Stimulated activated CD4-positive, alpha-beta T cell treated with anti-CD3 and anti-CD28 coated beads, Interleukin-2, amount 100 ng/mL, for 48 hours (primary cell): ENCODE results near the gene MYH11.
"Not testable (repeated sequence)": the region's sequence is repeated elsewhere in the genome, so short reads cannot be mapped to it uniquely, and the experiment has no call there.

Experiments
- DNase-seq, 2 donors: peaks; one replicate each; pipeline ENCODE4 v3.0.0-alpha.2; 2020

Gene MYH11

DNA sequence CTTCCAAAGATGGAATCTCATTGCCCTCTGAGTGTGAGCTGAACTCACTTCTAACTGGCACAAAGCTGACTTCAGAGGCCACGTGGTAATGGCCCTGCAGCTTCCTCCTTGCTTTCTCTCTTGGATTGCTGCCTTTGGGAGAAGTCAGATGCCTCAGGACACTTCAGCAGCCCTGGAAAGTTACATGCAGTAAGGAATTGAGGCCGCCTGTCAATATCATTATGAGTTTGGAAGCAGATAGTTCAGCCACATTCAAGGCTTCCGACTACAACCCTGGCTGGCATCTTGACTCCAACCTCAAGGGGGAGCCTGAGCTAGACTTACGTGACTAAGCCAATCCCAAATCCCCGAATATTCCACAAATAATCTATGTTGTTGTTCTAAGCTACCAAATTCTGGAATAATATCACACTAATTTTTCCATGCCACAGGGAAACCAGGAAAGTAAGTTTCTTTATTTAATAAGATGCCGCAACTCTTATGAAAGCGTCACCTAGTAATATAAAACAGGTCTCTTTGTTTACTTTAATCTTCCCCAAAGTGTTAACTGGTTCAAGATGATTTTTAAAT lies 18.0 kb upstream of the MYH11 start:
- no peak for DNase-seq

DNA sequence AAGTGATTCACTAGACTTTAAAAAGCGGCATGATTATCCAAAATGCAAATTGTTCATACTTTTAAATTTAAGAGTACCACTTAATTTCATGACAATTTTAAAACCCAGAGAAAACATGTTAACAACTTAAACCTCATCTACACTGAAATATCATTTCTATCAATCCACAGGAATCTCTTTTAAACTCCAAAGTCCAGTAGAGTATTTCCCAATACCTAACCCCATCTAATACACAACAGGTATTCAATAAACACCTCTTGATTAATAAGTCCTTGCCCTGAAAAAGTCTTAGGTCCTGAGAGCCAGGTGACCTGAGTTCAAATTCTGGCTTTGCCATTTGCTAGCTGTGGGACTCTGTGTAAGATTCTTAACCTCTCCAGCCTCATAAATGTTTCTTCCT lies 16.9 kb upstream of the MYH11 start:
- no peak for DNase-seq

DNA sequence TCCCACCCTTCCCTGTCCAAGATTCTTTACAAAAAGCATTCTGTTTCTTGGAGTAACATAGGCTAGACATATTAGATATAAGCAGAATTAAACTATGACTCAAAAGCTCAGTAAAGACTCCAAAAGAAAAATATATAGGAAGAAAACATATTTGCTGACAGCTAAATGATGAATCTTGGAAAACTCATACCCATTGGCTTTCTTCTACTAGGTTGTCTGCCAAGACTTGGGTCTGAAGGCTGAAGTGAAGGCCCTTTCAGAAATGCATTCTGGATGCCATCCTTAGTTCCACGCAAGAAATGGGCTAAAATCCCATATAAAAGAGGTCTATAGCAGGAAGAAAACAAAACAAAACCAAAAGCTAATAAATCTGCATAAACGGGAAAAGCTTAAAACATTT lies 16.5 kb upstream of the MYH11 start:
- no peak for DNase-seq

DNA sequence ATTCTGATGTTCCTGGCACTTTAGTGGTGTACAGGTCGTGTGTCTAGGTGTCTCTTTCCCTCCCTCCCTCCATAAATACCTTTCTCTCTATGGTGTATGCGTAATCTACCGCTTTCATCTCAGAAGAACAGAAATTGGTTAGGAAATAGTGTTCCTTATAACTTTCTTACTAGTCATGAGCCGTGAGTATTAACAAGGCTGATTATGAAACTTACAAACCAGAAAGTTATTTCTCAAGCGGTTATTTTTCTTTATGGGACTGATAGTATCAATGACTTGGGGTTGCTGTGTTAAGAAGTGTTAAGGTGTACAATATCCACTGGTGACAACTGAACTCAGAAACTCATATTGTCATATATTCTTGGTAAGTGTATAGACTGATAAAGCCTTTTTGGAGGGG lies 13.2 kb upstream of the MYH11 start:
- DNase-seq, result no peak

- no peak for DNase-seq
These were observed 9.6 kb upstream of the MYH11 start for GRCh38 chr16:15866451-15866850.

- no peak for DNase-seq
These were observed 8.9 kb upstream of the MYH11 start for GRCh38 chr16:15865742-15866141.

DNA sequence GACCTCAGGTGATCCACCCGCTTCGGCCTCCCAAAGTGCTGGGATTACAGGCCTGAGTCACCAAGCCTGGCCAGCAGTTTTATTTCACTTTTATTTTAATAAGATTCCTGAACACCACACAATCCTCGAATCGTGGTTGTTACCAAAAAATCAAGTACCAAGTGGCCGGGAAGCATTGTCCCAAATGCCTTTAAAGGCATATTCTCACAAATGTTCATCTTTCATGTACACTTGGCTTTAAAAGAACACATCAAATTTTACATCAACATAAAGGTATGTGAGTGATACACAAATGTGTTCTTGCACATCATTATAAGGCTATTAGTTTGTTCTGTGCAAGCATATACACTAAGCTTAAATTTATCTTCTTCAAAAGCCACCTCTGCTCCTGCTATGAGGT lies 8.1 kb upstream of the MYH11 start:
- DNase-seq, result no peak

DNA sequence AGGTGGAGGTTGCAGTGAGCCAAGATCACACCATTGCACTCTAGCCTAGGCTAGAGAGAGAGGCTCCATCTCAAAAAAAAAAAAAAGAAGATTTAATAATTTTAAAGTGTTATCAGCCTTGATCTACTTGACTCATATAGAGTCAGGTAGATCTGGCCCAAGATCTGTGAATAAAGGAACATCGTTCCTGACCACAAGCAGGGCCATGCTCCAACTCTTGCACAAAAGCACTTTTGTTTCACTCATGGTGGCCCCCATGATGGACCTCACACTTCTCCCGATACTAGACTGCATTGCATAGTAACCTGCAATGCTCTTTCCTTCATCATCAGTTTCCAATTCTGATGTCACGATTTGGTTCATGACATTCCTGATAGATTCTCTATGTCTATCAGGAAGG lies 5.2 kb upstream of the MYH11 start:
- no peak for DNase-seq

DNA sequence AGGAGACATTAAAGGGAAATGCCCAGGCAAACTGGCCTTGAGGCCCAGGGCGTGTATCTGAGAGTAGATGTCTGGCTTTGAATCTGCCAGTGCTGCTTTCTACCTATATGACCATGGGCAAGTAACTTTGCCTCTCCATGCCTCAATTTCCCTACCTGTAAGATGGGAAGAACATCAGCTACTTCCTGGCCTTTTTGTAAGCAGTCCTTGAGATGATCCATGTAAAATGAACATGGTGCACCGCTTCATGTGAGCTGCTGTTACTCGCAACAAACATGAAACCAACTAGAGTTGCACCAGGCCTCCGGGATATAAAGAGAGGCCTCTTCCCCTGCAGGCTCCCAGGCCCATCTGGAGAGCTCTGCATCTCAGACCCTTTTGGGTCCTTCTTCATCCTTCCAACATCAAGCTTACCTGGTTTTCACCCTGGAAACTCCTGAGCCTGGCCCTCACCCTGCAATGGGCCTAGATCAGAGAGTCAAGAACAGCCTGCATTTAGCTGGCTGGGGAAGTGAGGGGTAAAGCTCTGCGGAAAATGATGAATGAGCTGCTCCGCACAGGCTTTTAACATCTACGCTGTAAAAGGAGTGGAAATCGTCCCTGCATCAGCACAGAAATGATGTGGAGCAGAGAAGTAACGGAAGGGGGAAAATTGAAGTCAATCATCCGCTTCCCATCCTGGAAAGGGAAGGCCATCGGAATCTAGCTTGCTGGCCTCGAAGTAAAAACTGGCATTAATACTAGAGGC lies 2.3 kb upstream of the MYH11 start:
- no peak for DNase-seq

DNA sequence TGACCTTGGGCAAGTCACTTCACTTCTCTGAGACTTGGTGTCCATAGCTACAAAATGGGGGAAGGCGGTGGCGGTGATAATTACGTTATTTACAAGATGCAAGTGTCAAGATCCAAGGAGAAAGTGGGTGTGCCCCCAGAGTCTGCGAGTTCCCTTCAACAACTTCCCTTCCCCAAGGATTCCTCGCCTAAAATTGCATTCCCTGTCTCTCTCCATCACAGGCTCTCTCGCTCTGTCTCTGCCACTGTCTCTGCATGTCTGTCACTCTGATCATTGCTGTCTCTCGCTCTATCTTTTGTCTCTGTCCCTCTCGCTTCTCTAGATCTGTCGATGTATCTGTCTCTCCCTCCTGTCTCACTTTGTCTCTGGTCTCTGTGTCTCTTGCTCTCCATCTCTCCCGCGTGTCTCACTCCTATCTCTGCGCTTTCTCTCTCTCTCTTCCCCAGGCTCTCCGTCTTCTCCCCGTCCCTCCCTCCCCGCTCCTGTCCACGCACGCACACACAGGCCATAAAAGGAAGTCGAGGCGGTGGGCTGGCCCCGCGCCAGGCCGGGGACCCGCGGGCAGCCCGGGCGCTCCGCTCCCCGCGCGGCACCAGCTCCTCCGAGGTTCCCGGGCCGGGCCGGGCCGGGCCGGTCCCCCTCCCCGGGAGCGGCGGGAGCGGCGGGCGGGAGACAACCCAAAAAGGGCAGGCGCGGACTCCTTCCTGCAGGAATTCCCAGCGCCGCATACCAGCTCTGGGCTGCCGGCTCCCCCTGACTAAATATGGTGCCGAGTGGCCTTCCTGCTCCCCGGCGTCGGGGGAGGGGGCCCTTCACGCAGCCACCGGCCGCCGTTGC lies 1.1 kb upstream of the MYH11 start:
- DNase-seq, result no peak

- DNase-seq, result no peak
These were observed 646 bp downstream of the MYH11 start for GRCh38 chr16:15856182-15856581.

DNA sequence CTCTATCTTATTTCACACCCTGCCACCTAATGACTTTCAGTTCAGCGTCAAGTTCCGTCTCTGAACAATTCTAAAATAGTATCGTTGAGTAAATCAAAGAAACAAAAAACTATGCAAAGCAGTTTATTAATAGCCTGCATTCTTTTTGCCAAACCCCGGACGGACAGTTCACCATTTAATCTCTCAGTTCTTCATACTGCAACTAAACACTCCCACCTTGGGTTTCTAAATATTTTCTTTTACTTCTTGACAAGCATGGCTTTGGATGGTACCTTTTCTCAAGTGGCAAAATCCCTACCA lies 1.2 kb downstream of the MYH11 start:
- no peak for DNase-seq

- DNase-seq, result no peak
These were observed 1.7 kb downstream of the MYH11 start for GRCh38 chr16:15854906-15855703.

DNA sequence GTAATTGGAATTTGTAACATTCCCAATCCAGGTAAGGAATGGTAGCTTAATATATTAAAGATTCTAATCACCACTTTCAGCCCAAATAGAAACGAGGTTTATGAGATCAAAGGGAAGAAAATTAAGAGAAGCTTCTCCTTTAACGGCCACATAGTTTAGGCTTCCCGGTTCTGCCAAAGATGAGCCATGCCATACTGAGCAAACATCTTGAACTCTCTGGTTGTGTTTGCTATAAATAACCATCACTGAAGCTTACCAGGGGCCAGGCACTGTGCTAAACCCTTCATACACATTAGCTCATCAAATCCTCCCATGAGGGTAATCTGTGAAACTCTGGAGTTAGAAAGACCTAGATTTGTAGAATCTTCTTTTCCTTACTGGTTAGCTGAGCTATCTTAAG lies 2.8 kb downstream of the MYH11 start:
- no peak for DNase-seq

GRCh38 chr16:15853021-15853420 lies 3.8 kb downstream of the MYH11 start:
- no peak for DNase-seq

DNA sequence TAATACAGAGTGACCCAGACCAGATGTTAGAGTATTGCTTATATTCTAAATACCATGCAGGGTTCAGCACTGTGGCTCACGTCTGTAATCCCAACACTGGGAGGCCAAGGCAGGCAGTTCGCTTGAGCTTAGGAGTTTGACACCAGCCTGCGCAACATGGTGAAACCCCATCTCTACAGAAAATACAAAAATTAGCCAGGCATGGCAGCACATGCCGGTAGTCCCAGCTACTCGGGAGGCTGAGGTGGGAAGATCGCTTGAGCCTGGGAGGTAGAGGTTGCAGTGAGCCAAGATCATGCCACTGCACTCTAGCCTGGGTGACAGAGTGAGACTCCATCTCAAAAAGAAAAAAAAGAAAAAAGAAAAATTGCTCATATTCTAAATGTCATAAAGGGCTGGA lies 6.3 kb downstream of the MYH11 start:
- DNase-seq, result not testable (repeated sequence)

DNA sequence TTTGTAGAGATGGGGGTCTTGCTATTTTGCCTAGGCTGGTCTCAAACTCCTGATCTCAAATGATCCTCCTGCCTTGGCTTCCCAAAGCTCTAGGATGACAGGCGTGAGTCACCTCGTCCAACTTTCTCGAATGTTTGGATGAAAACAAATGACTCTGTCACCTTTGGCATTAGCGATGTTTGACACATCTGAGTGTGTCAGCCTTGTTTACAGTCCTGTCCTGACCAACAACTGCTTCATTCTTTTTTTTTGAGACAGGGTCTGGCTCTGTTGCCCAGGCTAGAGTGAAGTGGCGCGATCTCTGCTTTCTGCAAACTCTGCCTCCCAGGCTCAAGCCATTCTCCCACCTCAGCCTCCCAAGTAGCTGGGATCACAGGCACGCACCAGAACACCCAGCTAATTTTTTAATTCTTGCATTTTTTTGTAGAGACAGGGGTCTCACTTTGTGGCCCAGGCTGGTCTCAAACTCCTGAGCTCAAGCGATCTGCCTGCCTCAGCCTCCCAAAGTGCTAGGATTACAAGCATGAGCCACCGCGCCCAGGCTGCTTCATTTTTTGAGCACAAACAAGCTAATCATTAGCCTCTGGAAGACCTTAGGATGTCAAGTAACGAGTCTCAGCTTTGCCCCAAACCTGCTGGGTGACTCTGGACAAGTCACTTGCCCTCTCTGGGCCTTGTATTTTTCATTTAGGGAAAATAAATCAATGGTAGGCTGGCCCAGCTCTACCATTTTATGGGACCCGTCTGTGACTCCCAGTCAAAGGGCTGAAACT lies 7.4 kb downstream of the MYH11 start:
- no peak for DNase-seq

DNA sequence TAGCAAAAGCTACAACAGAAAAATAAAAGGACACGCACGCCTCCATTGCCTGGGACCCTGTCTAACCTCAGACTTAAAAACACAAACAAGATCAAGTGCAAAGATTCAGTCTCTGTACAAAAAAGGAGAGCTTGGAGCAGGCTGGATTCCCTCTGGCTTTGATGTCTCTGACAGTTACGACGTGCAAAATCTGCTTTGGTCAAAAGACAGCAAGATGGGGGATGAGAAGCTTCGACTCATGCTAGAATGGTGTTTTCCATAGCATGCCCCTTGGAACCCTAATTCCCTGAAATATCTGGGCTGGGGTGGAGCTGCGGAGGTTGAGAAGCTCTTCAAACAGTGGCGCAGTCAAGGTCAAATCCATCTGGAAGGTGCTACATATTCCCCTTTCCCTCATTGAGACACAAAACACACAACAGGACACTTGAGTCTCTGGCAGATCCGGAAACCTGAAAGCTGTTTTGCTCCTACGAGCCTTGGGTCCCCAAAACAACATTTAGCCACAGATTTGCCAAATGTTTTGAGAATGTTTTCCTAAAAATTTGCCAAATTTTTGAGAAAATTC lies 9.1 kb downstream of the MYH11 start:
- DNase-seq, result no peak

- no peak for DNase-seq
These were observed 10.3 kb downstream of the MYH11 start for GRCh38 chr16:15846510-15846909.

DNA sequence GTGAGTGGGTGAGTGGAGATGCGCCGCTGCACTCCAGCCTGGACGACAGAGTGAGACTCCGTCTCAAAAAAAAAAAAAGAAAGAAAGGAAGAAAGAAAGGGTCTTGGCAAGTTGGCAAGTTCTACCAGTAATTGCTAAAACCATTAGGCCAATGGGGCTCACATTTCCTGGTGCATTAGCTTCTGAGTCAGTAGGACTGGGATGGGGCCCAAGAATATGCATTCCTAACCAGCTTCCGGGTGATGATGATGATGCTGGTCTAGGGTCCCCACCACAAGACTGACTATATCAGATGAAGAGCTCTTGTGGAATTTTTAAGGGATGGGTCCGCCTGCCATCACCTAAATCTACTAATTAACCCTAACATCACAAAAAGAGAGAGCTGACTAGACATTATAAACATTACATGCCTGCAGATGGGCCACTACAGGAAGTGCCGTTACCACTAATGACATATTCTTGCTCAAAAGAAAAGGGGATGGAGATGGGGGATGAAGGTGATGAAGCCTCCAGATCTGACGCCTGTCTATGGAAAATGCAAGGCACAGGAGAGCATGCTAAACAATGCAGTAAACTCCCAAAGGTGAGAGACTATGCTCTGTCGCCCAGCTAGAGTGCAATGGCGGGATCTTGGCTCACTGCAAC lies 13.1 kb downstream of the MYH11 start:
- no peak for DNase-seq

- not testable (repeated sequence) for DNase-seq
These were observed 17.6 kb downstream of the MYH11 start for GRCh38 chr16:15839204-15839603.

DNA sequence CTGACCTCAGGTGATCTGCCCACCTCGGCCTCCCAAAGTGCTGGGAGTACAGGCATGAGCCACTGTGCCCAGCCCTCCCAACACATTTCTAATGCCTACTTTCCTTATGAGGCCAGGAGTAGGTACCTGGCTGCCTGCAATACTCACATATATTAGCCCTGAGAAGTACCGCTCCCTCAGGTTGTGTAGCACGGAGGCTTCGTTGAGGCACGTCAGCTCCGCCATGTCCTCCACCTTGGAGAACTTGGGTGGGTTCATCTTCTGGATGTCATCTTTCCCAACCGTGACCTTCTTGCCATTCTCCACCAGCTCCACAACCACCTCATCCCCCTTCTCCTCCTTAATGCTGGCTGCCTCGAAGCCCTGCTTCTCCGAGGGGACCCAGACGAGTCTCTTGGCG lies 19.1 kb downstream of the MYH11 start:
- no peak for DNase-seq
